ENCODE results near the gene KCNIP3.
"Not testable (repeated sequence)": the region's sequence is repeated elsewhere in the genome, so short reads cannot be mapped to it uniquely, and the experiment has no call there.

The KCNIP3 gene

GRCh38 chr2:95415138-95415537 lies 118.0 kb downstream of the KCNIP3 start:
- DNase-seq (ENCODE audit: low read depth), result not testable (repeated sequence)

- DNase-seq (ENCODE audit: low read depth), result not testable (repeated sequence)
These were observed 118.4 kb downstream of the KCNIP3 start for GRCh38 chr2:95415561-95415960.

GRCh38 chr2:95427196-95427867 lies 130.2 kb downstream of the KCNIP3 start:
- DNase-seq (ENCODE audit: low read depth), result not testable (repeated sequence)

- DNase-seq (ENCODE audit: low read depth), result not testable (repeated sequence)
These were observed 132.8 kb downstream of the KCNIP3 start for GRCh38 chr2:95429748-95430467.

GRCh38 chr2:95433373-95433772 lies 136.2 kb downstream of the KCNIP3 start:
- not testable (repeated sequence) for DNase-seq (ENCODE audit: low read depth)

GRCh38 chr2:95433973-95434372 lies 136.8 kb downstream of the KCNIP3 start:
- not testable (repeated sequence) for DNase-seq (ENCODE audit: low read depth)

GRCh38 chr2:95434507-95435076 lies 137.4 kb downstream of the KCNIP3 start:
- DNase-seq (ENCODE audit: low read depth), result not testable (repeated sequence)

GRCh38 chr2:95435162-95435871 lies 138.2 kb downstream of the KCNIP3 start:
- DNase-seq (ENCODE audit: low read depth), result not testable (repeated sequence)

Data from CMK (cell line).